H9 (cell line): ENCODE results near the gene SLC45A1. TPM values are rescaled to one million over a fixed set of nuclear protein-coding genes. Genes with fewer than 3 reads are reported as not detected.
A peak's percentile ranks its signal among the peaks of the same experiment; 100 is the strongest.

Experiments
- DNase-seq: peaks from one replicate; pipeline ENCODE4 v3.0.0-alpha.2; 2017
- H2AFZ ChIP-seq: one replicate; pipeline ENCODE4 v1.6.1; 2013; ENCODE audit warnings: mild to moderate bottlenecking, low read length, control low read depth, moderate library complexity
- H2AK5ac ChIP-seq: 2 replicates; pipeline ENCODE4 v1.6.1; 2013; ENCODE audit warnings: low read length, control low read depth, mixed read lengths; ENCODE audit not compliant: insufficient read length
- H2BK120ac ChIP-seq: one replicate; pipeline ENCODE4 v1.6.1; 2013; ENCODE audit warnings: low read depth, mild to moderate bottlenecking, low read length, control low read depth, inconsistent platforms; ENCODE audit not compliant: poor library complexity, severe bottlenecking
- H2BK12ac ChIP-seq: 2 replicates; pipeline ENCODE4 v1.6.1; 2013; ENCODE audit warnings: low read length, control low read depth, mixed read lengths, low read depth; ENCODE audit not compliant: insufficient read length
- H2BK15ac ChIP-seq: 2 replicates; pipeline ENCODE4 v1.6.1; 2013; ENCODE audit warnings: low read depth, low read length, control low read depth
- H2BK20ac ChIP-seq: one replicate; pipeline ENCODE4 v1.6.1; 2013; ENCODE audit warnings: low read depth, mild to moderate bottlenecking, low read length, control low read depth, inconsistent platforms; ENCODE audit not compliant: poor library complexity, severe bottlenecking
- H2BK5ac ChIP-seq: 2 replicates; pipeline ENCODE4 v1.6.1; 2013; ENCODE audit warnings: low read length, control low read depth, mixed read lengths; ENCODE audit not compliant: insufficient read length
- H3K14ac ChIP-seq: 2 replicates; pipeline ENCODE4 v1.6.1; 2013; ENCODE audit warnings: low read length, control low read depth; ENCODE audit not compliant: insufficient read depth
- H3K18ac ChIP-seq: 2 replicates; pipeline ENCODE4 v1.6.1; 2013; ENCODE audit warnings: low read depth, mild to moderate bottlenecking, mixed read lengths, low read length, control low read depth; ENCODE audit not compliant: insufficient read length
- H3K23ac ChIP-seq: 2 replicates; pipeline ENCODE4 v1.6.1; 2013; ENCODE audit warnings: low read length, control low read depth, mixed read lengths, low read depth; ENCODE audit not compliant: insufficient read length
- H3K23me2 ChIP-seq: 2 replicates; pipeline ENCODE4 v1.6.1; 2013; ENCODE audit warnings: low read depth, mild to moderate bottlenecking, mixed read lengths, low read length, control low read depth; ENCODE audit not compliant: insufficient read length, poor library complexity, severe bottlenecking
- H3K27ac ChIP-seq: 2 replicates; pipeline ENCODE4 v1.5.1; 2013; ENCODE audit warnings: low read length, control low read depth, mixed read lengths, low read depth; ENCODE audit not compliant: insufficient read length
- H3K27me3 ChIP-seq: 2 replicates; pipeline ENCODE4 v1.6.1; 2013; ENCODE audit warnings: low read length, control low read depth, inconsistent platforms; ENCODE audit not compliant: insufficient read depth
- H3K4ac ChIP-seq: 2 replicates; pipeline ENCODE4 v1.6.1; 2013; ENCODE audit warnings: low read depth, mild to moderate bottlenecking, control low read depth, inconsistent platforms, low read length, moderate library complexity
- H3K4me1 ChIP-seq: 2 replicates; pipeline ENCODE4 v1.6.1; 2013; ENCODE audit warnings: low read length, control low read depth, inconsistent platforms; ENCODE audit not compliant: insufficient read depth
- H3K4me2 ChIP-seq: 2 replicates; pipeline ENCODE4 v1.6.1; 2013; ENCODE audit warnings: low read length, control low read depth, mixed read lengths; ENCODE audit not compliant: insufficient read length, insufficient read depth
- H3K56ac ChIP-seq: 2 replicates; pipeline ENCODE4 v1.6.1; 2013; ENCODE audit warnings: low read depth, mild to moderate bottlenecking, mixed read lengths, low read length, control low read depth; ENCODE audit not compliant: insufficient read length
- H3K79me1 ChIP-seq: 2 replicates; pipeline ENCODE4 v1.6.1; 2013; ENCODE audit warnings: low read depth, mild to moderate bottlenecking, moderate library complexity, low read length, control low read depth, inconsistent platforms; ENCODE audit not compliant: insufficient read depth, poor library complexity, severe bottlenecking
- H3K79me2 ChIP-seq: 2 replicates; pipeline ENCODE4 v1.6.1; 2013; ENCODE audit warnings: low read length, control low read depth, inconsistent platforms; ENCODE audit not compliant: insufficient read depth
- H3K9ac ChIP-seq: 2 replicates; pipeline ENCODE4 v1.6.1; 2013; ENCODE audit warnings: low read length, control low read depth, mixed read lengths; ENCODE audit not compliant: insufficient read length; ENCODE audit errors: extremely low read depth
- H3K9me3 ChIP-seq: one replicate; pipeline ENCODE4 v1.6.1; 2013; ENCODE audit warnings: low read depth, low read length, inconsistent platforms; ENCODE audit not compliant: control insufficient read depth
- H3T11ph ChIP-seq: one replicate; pipeline ENCODE4 v1.6.1; 2013; ENCODE audit warnings: mild to moderate bottlenecking, low read length, control low read depth, inconsistent platforms
- H4K20me1 ChIP-seq: one replicate; pipeline ENCODE4 v1.6.1; 2013; ENCODE audit not compliant: control insufficient read depth, insufficient read length, insufficient read depth
- H4K5ac ChIP-seq: 2 replicates; pipeline ENCODE4 v1.6.1; 2013; ENCODE audit warnings: low read depth, mild to moderate bottlenecking, mixed read lengths, low read length, control low read depth; ENCODE audit not compliant: insufficient read length
- H4K8ac ChIP-seq: replicated peaks from 2 replicates; pipeline ENCODE4 v1.6.1; 2013; ENCODE audit warnings: low read length, control low read depth, mixed read lengths, low read depth; ENCODE audit not compliant: insufficient read length
- H4K91ac ChIP-seq: 2 replicates; pipeline ENCODE4 v1.6.1; 2013; ENCODE audit warnings: low read depth, mild to moderate bottlenecking, moderate library complexity, mixed read lengths, low read length, control low read depth; ENCODE audit not compliant: insufficient read length
- H3K27ac Mint-ChIP-seq, 3 experiments: 2 replicates in 2 of 3; 3 replicates in 1 of 3; pipeline ENCODE4 v1.8.0; 2020 to 2021; ENCODE audit warnings: mixed read lengths in 3 of 3, mild to moderate bottlenecking in 1 of 3, moderate library complexity in 1 of 3
- H3K27me3 Mint-ChIP-seq: 2 replicates; pipeline ENCODE4 v1.8.0; 2021; ENCODE audit warnings: low read depth, mild to moderate bottlenecking, moderate library complexity, mixed read lengths
- H3K36me3 Mint-ChIP-seq, 3 experiments: 2 replicates in 2 of 3; 3 replicates in 1 of 3; pipeline ENCODE4 v1.8.0; 2020 to 2021; ENCODE audit warnings: low read depth in 3 of 3, mixed read lengths in 3 of 3; ENCODE audit not compliant: insufficient read depth in 1 of 3
- H3K4me1 Mint-ChIP-seq, 2 experiments: 2 replicates each; pipeline ENCODE4 v1.8.0; 2020; ENCODE audit warnings: mixed read lengths in 2 of 2
- H3K4me3 Mint-ChIP-seq, 2 experiments: 2 replicates in 1 of 2; 3 replicates in 1 of 2; pipeline ENCODE4 v1.8.0; 2020 to 2021; ENCODE audit warnings: mild to moderate bottlenecking in 2 of 2, mixed read lengths in 2 of 2, moderate library complexity in 1 of 2
- H3K9me3 Mint-ChIP-seq, 2 experiments: 2 replicates in 1 of 2; 3 replicates in 1 of 2; pipeline ENCODE4 v1.8.0; 2020; ENCODE audit warnings: mild to moderate bottlenecking in 2 of 2, mixed read lengths in 2 of 2, moderate library complexity in 1 of 2
- CTCF ChIP-seq: fragments of 200-600 bp; sonication (generic); conservative IDR thresholded peaks from 3 replicates; pipeline ENCODE4 v1.8.0; 2021; ENCODE audit warnings: antibody characterized with exemption, mild to moderate bottlenecking
- total RNA-seq: library from RNA; stranded (reverse); gene quantifications from 2 replicates; pipeline ENCODE4 v1.2.1, GENCODE V29; 2021

Gene SLC45A1
- total RNA-seq, 1 experiment from 2014 or later: 0.63 TPM

- peaks cover 45 to 54% of the 10 kb centered on the region in 2 experiments for H3K4me1 Mint-ChIP-seq
Measured at GRCh38 chr1:8386247-8386646, 68.3 kb downstream of the SLC45A1 start.

More at GRCh38 chr1:8386247-8386646, 68.3 kb downstream of the SLC45A1 start:
- Histone ChIP-seq H2BK5ac (no peak overlapping the region), H4K20me1 (no peaks in the 10 kb centered on the region), H3K23ac (no peak overlapping the region), H3K4ac (no peak overlapping the region), H3K14ac (no peak overlapping the region), H4K91ac (no peak overlapping the region), H3K56ac (no peak overlapping the region), H3T11ph (no peak overlapping the region), H4K5ac (no peak overlapping the region), H2BK120ac (no peak overlapping the region), H3K27ac (no peak overlapping the region), H2BK15ac (no peak overlapping the region), H3K27me3 (no peaks in the 10 kb centered on the region), H2BK12ac (no peak overlapping the region), H3K4me1 (no peaks in the 10 kb centered on the region; the same call in 1 of the 2 replicates), H3K9me3 (no peaks in the 10 kb centered on the region), H2AFZ (no peak overlapping the region), H2BK20ac (no peak overlapping the region), H2AK5ac (no peak overlapping the region), H3K79me2 (peaks cover 7% of the 10 kb centered on the region; the same call in 1 of the 2 replicates), H3K18ac (no peak overlapping the region), H3K9ac (no peak overlapping the region), H4K8ac (no peak overlapping the region), H3K79me1 (peaks cover 2% of the 10 kb centered on the region), H3K23me2 (no peaks in the 10 kb centered on the region), H3K4me2 (no peak overlapping the region)
- Mint-ChIP-seq H3K9me3 (no peaks in the 10 kb centered on the region), H3K36me3 (peaks cover 8 to 19% (median 13%) of the 10 kb centered on the region in 3 experiments; a peak in 6 of 7 replicates), H3K27ac (peak overlapping the region in 1 of 3 experiments; percentile 33; a peak in 1 of 7 replicates), H3K4me3 (no peak overlapping the region), H3K27me3 (no peaks in the 10 kb centered on the region; the same call in 1 of the 2 replicates)
- TF ChIP-seq CTCF: no peak
- no peak for DNase-seq
